ENCODE data around the gene ARHGEF9. TPM values are rescaled to one million over a fixed set of nuclear protein-coding genes. Genes with fewer than 3 reads are reported as not detected.
"Not testable (repeated sequence)": the region's sequence is repeated elsewhere in the genome, so short reads cannot be mapped to it uniquely, and the experiment has no call there.

The ARHGEF9 gene
- total RNA-seq = 70.0 TPM

GRCh38 chrX:63784902-63785707 is at the start of gene ARHGEF9:
Gene ARHGEF9, minus strand, starts transcription at chrX:63785214. Its CDS starts 69 bp downstream, at chrX:63785145.
- DNase-seq = peak; percentile 36

GRCh38 chrX:63825446-63825845 is 40.4 kb upstream of the ARHGEF9 start:
- DNase-seq = not testable (repeated sequence)

GRCh38 chrX:63818156-63818555 is 33.1 kb upstream of the ARHGEF9 start:
- DNase-seq = no peak

- no peak for DNase-seq
Measured at GRCh38 chrX:63817696-63818095, 32.7 kb upstream of the ARHGEF9 start.

- DNase-seq = no peak
Measured at GRCh38 chrX:63812823-63813222, 27.8 kb upstream of the ARHGEF9 start.

- DNase-seq = no peak
Measured at GRCh38 chrX:63810746-63811145, 25.7 kb upstream of the ARHGEF9 start.

GRCh38 chrX:63809173-63809572 is 24.2 kb upstream of the ARHGEF9 start:
- DNase-seq = peak; percentile 2

GRCh38 chrX:63795406-63795805 is 10.4 kb upstream of the ARHGEF9 start:
- DNase-seq = not testable (repeated sequence)

GRCh38 chrX:63785708-63786040 is 660 bp upstream of the ARHGEF9 start:
- DNase-seq = no peak

GRCh38 chrX:63784346-63784901 is 590 bp downstream of the ARHGEF9 start:
- DNase-seq = no peak

- no peak for DNase-seq
Measured at GRCh38 chrX:63782515-63782914, 2.5 kb downstream of the ARHGEF9 start.

GRCh38 chrX:63768760-63769159 is 16.3 kb downstream of the ARHGEF9 start:
- no peak for DNase-seq

GRCh38 chrX:63765712-63766111 is 19.3 kb downstream of the ARHGEF9 start:
- no peak for DNase-seq

- DNase-seq = no peak
Measured at GRCh38 chrX:63764946-63765345, 20.1 kb downstream of the ARHGEF9 start.

GRCh38 chrX:63761639-63762038 is 23.4 kb downstream of the ARHGEF9 start:
- DNase-seq = no peak

- no peak for DNase-seq
Measured at GRCh38 chrX:63758011-63758410, 27.0 kb downstream of the ARHGEF9 start.

GRCh38 chrX:63755892-63756291 is 29.1 kb downstream of the ARHGEF9 start:
- DNase-seq = no peak

- peak; percentile 91 for DNase-seq
Measured at GRCh38 chrX:63754860-63755579, 30.0 kb downstream of the ARHGEF9 start.

GRCh38 chrX:63754136-63754859 is 30.7 kb downstream of the ARHGEF9 start:
- no peak for DNase-seq

- DNase-seq = no peak
Measured at GRCh38 chrX:63751481-63751880, 33.5 kb downstream of the ARHGEF9 start.

GRCh38 chrX:63750811-63751210 is 34.2 kb downstream of the ARHGEF9 start:
- DNase-seq = no peak

- no peak for DNase-seq
Measured at GRCh38 chrX:63747331-63747730, 37.7 kb downstream of the ARHGEF9 start.

GRCh38 chrX:63746715-63747114 is 38.3 kb downstream of the ARHGEF9 start:
- no peak for DNase-seq
